OCI-LY7 (cell line): Measurements from ENCODE around the gene ATP8B3. TPM values are rescaled to one million over a fixed set of nuclear protein-coding genes. Genes with fewer than 3 reads are reported as not detected.

Experiments used
- BruUV-seq: library from RNA; stranded (reverse); fragments of 400-500 nt; replicated peaks from 2 replicates; lab custom pipeline; 2021; lab: Mats Ljungman, UMichigan
- CTCF ChIA-PET: fragments of 300-600 bp; sonication (Branson Sonifier 250); formaldehyde crosslinking; loops from one replicate; lab custom pipeline; 2022; ENCODE audit warnings: antibody characterized with exemption; ENCODE audit not compliant: unreplicated experiment; lab: Charles Lee
- POLR2A ChIA-PET: fragments of 300-600 bp; sonication (Branson Sonifier 250); formaldehyde crosslinking; loops from one replicate; lab custom pipeline; 2022; ENCODE audit warnings: antibody characterized with exemption; lab: Charles Lee
- DNase-seq: peaks from one replicate; pipeline ENCODE4 v3.0.0-alpha.2; 2015; ENCODE audit warnings: low spot score
- H2AFZ ChIP-seq: fragments of 200-600 bp; sonication (generic), shearing (Covaris generic); 2 replicates; pipeline ENCODE4 v1.6.1; 2014; ENCODE audit warnings: mild to moderate bottlenecking, antibody characterized with exemption, low read length, moderate library complexity
- H3K27ac ChIP-seq: fragments of 200-600 bp; sonication (generic); 2 replicates; pipeline ENCODE4 v1.5.1; 2014; ENCODE audit warnings: mixed run types, low read depth, mild to moderate bottlenecking, moderate library complexity, low read length, inconsistent platforms; ENCODE audit not compliant: poor library complexity, severe bottlenecking
- H3K36me3 ChIP-seq: fragments of 200-600 bp; sonication (generic); 2 replicates; pipeline ENCODE4 v1.6.1; 2014; ENCODE audit warnings: mild to moderate bottlenecking, antibody characterized with exemption, low read length, moderate library complexity, mixed read lengths; ENCODE audit not compliant: insufficient read depth
- H3K4me1 ChIP-seq: fragments of 200-600 bp; sonication (generic); 2 replicates; pipeline ENCODE4 v1.5.1; 2014; ENCODE audit warnings: mild to moderate bottlenecking, low read length; ENCODE audit not compliant: insufficient read depth, poor library complexity, severe bottlenecking
- H3K4me2 ChIP-seq: fragments of 200-600 bp; sonication (generic); 2 replicates; pipeline ENCODE4 v1.6.1; 2014; ENCODE audit warnings: mild to moderate bottlenecking, low read length
- H3K4me3 ChIP-seq: fragments of 200-600 bp; sonication (generic); 2 replicates; pipeline ENCODE4 v1.5.1; 2014; ENCODE audit warnings: mild to moderate bottlenecking, low read depth, low read length; ENCODE audit not compliant: poor library complexity, severe bottlenecking
- H3K79me2 ChIP-seq: fragments of 200-600 bp; sonication (generic); 2 replicates; pipeline ENCODE4 v1.6.1; 2016; ENCODE audit warnings: low read depth, mild to moderate bottlenecking, low read length, moderate library complexity, mixed read lengths; ENCODE audit not compliant: insufficient read depth
- H3K9me2 ChIP-seq: fragments of 200-600 bp; sonication (generic); 2 replicates; pipeline ENCODE4 v1.6.1; 2016; ENCODE audit warnings: mild to moderate bottlenecking, low read length, mixed read lengths; ENCODE audit not compliant: insufficient read depth
- H3K9me3 ChIP-seq: fragments of 200-600 bp; sonication (generic); 2 replicates; pipeline ENCODE4 v1.6.1; 2014; ENCODE audit warnings: mild to moderate bottlenecking, mixed run types, low read length, mixed read lengths
- H4K20me1 ChIP-seq: fragments of 200-600 bp; sonication (generic); 2 replicates; pipeline ENCODE4 v1.6.1; 2014; ENCODE audit warnings: mild to moderate bottlenecking, antibody characterized with exemption, low read length, moderate library complexity, mixed read lengths; ENCODE audit not compliant: insufficient read depth
- CTCF ChIP-seq: fragments of 200-600 bp; sonication (generic); conservative IDR thresholded peaks from 2 replicates; pipeline ENCODE4 v1.5.1; 2014; ENCODE audit warnings: mild to moderate bottlenecking, antibody characterized with exemption, low read length, moderate library complexity, mixed read lengths
- EZH2phosphoT487 ChIP-seq: fragments of 200-600 bp; sonication (generic); IDR thresholded peaks from 2 replicates; pipeline ENCODE4 v1.6.1; 2018; ENCODE audit warnings: low read depth, borderline replicate concordance, mild to moderate bottlenecking, mixed run types, antibody characterized with exemption, low read length, moderate library complexity, mixed read lengths
- intact Hi-C: fragments of 100-400 bp; cut with micrococcal nuclease; formaldehyde crosslinking; loops from one replicate; pipeline ENCODE4 v1.10.0; 2022; ENCODE audit not compliant: unreplicated experiment
- total RNA-seq, 2 experiments: library from RNA; depleted of rRNA in 1 of 2; stranded (reverse); fragments of >200 nt in 1 of 2; shearing (Covaris generic) in 1 of 2; gene quantifications; 2 replicates each; pipeline ENCODE4 v1.2.3, GENCODE V29; 2014 to 2022

Gene ATP8B3
- total RNA-seq, 2 experiments from 2014 or later: 5.9 to 19.3 TPM

- H2AFZ ChIP-seq: no peak overlapping the region
- intact Hi-C loops: no loop called here
- no peaks in the 10 kb centered on the region for H3K9me2 ChIP-seq
- no peak for DNase-seq
- H3K4me3 ChIP-seq: no peak overlapping the region
- H3K4me2 ChIP-seq: no peak overlapping the region
- no peaks in the 10 kb centered on the region for H3K9me3 ChIP-seq
- TF ChIP-seq EZH2phosphoT487 (no peak), CTCF (no peak)
- no TSS peak for BruUV-seq
- H3K79me2 ChIP-seq: no peaks in the 10 kb centered on the region
- H3K27ac ChIP-seq: no peak overlapping the region
- no peaks in the 10 kb centered on the region for H3K36me3 ChIP-seq
- H4K20me1 ChIP-seq: no peaks in the 10 kb centered on the region
- H3K4me1 ChIP-seq: peaks cover 17% of the 10 kb centered on the region
- POLR2A ChIA-PET: no interaction called here
- CTCF ChIA-PET: no interaction called here
These were observed 67.1 kb downstream of the ATP8B3 start for GRCh38 chr19:1744822-1745563.

GRCh38 chr19:1744133-1744665, 67.9 kb downstream of the ATP8B3 start:
- Histone ChIP-seq H3K9me3 (no peaks in the 10 kb centered on the region), H3K79me2 (no peaks in the 10 kb centered on the region), H3K4me2 (no peak overlapping the region), H3K36me3 (no peaks in the 10 kb centered on the region), H4K20me1 (no peaks in the 10 kb centered on the region), H3K4me1 (peaks cover 17% of the 10 kb centered on the region), H3K27ac (no peak overlapping the region), H3K4me3 (no peak overlapping the region), H3K9me2 (no peaks in the 10 kb centered on the region), H2AFZ (no peak overlapping the region)
- DNase-seq: no peak
- TF ChIP-seq EZH2phosphoT487 (no peak), CTCF (no peak)
- BruUV-seq: no TSS peak
- ChIA-PET POLR2A (no interaction called here), CTCF (no interaction called here)
- intact Hi-C loops: no loop called here
